GM23248 (cell line): ENCODE data around the gene RORB.

Experiments used
- EZH2 ChIP-seq: fragments of 200-600 bp; sonication (generic); IDR thresholded peaks from 2 replicates; pipeline ENCODE4 v1.6.1; 2018; ENCODE audit warnings: antibody characterized with exemption, mild to moderate bottlenecking; ENCODE audit not compliant: insufficient read depth, poor library complexity, severe bottlenecking
- EZH2phosphoT487 ChIP-seq: fragments of 200-600 bp; sonication (generic); IDR thresholded peaks from 2 replicates; pipeline ENCODE4 v1.6.1; 2018; ENCODE audit warnings: antibody characterized with exemption, moderate library complexity, mild to moderate bottlenecking, low read depth; ENCODE audit not compliant: insufficient read depth

- TF ChIP-seq EZH2phosphoT487, result no peak
- TF ChIP-seq EZH2, result no peak
Observed at GRCh38 chr9:74517188-74517587, 20.1 kb downstream of the RORB start.
